Left renal pelvis (tissue), 4 donors: ENCODE data around the gene TEX2. TPM values are rescaled to one million over a fixed set of nuclear protein-coding genes. Genes with fewer than 3 reads are reported as not detected.

ENCODE experiments used
- DNase-seq, 4 donors: peaks; one replicate each; pipeline ENCODE4 v3.0.0-alpha.2; 2013; ENCODE audit warnings: low read depth in 4 of 4, low spot score in 3 of 4
- polyA plus RNA-seq, 4 donors: library from polyadenylated mRNA; unstranded; fragments of 120-200 nt; gene quantifications; one replicate each; pipeline ENCODE4 v1.2.1, GENCODE V29; 2013; ENCODE audit not compliant: insufficient read length in 4 of 4

Gene TEX2
- polyA plus RNA-seq, 4 donors, result 24.8 to 37.5 (median 27.8) TPM

GRCh38 chr17:64149196-64149595 lies 113.9 kb downstream of the TEX2 start:
- DNase-seq, result no peak

- no peak for DNase-seq
Observed at GRCh38 chr17:64148699-64149098, 114.4 kb downstream of the TEX2 start.

GRCh38 chr17:64148017-64148631 lies 114.9 kb downstream of the TEX2 start:
- DNase-seq, result no peak

- no peak for DNase-seq
Observed at GRCh38 chr17:64147110-64148016, 115.7 kb downstream of the TEX2 start.

- DNase-seq, result no peak
Observed at GRCh38 chr17:64146418-64147109, 116.5 kb downstream of the TEX2 start.

- DNase-seq, result peak; percentile 97 to 99 (median 98)
Observed at GRCh38 chr17:64145751-64146417, 117.2 kb downstream of the TEX2 start.

- DNase-seq, result no peak
Observed at GRCh38 chr17:64145375-64145750, 117.7 kb downstream of the TEX2 start.

- DNase-seq, result no peak
Observed at GRCh38 chr17:64139542-64139941, 123.5 kb downstream of the TEX2 start.

GRCh38 chr17:64138441-64138840 lies 124.6 kb downstream of the TEX2 start:
- no peak for DNase-seq

GRCh38 chr17:64135000-64135399 lies 128.1 kb downstream of the TEX2 start:
- no peak for DNase-seq

GRCh38 chr17:64134216-64134970 lies 128.7 kb downstream of the TEX2 start:
- no peak for DNase-seq

- DNase-seq, result no peak
Observed at GRCh38 chr17:64133546-64134215, 129.4 kb downstream of the TEX2 start.

- no peak for DNase-seq
Observed at GRCh38 chr17:64131606-64132270, 131.3 kb downstream of the TEX2 start.

GRCh38 chr17:64130559-64131001 lies 132.5 kb downstream of the TEX2 start:
- DNase-seq, result peak in 1 of 4 donors; percentile 53

- DNase-seq, result peak; percentile 75 to 85 (median 84)
Observed at GRCh38 chr17:64129765-64130558, 133.1 kb downstream of the TEX2 start, which contains the start of gene ERN1. ERN1 (minus strand) TSS chr17:64130144; CDS start chr17:64130029, 115 bp downstream.

- no peak for DNase-seq
Observed at GRCh38 chr17:64129515-64129764, 133.6 kb downstream of the TEX2 start.

GRCh38 chr17:64128787-64129514 lies 134.1 kb downstream of the TEX2 start:
- no peak for DNase-seq

GRCh38 chr17:64126918-64127317 lies 136.1 kb downstream of the TEX2 start:
- DNase-seq, result no peak
